Caki2 (cell line): ENCODE measurements around the gene RNASE1. TPM values are rescaled to one million over a fixed set of nuclear protein-coding genes. Genes with fewer than 3 reads are reported as not detected.
"Not testable (repeated sequence)": the region's sequence is repeated elsewhere in the genome, so short reads cannot be mapped to it uniquely, and the experiment has no call there.

Experiments used
- DNase-seq: peaks from one replicate; pipeline ENCODE4 v3.0.0-alpha.2; 2015; ENCODE audit warnings: low read depth
- in situ Hi-C: cut with HindIII; loops from 2 replicates; pipeline ENCODE4 v1.10.0; 2016; ENCODE audit warnings: low sequenced_read_pairs, low pct_unique_long_range_greater_than_20kb, mixed read lengths
- total RNA-seq: library from RNA; depleted of rRNA; stranded (reverse); fragments of >200 nt; shearing (Covaris generic); gene quantifications from 2 replicates; pipeline ENCODE4 v1.2.3, GENCODE V29; 2014; ENCODE audit warnings: low replicate concordance

The RNASE1 gene
- total RNA-seq, 1 experiment from 2014 or later: not detected

GRCh38 chr14:20789230-20789813 is 13.3 kb downstream of the RNASE1 start:
- in situ Hi-C loops: loop anchor here (10.0 kb wide), 1 partner anchor 75 kb away; no protein-coding TSS in a partner anchor
- no peak for DNase-seq

DNA sequence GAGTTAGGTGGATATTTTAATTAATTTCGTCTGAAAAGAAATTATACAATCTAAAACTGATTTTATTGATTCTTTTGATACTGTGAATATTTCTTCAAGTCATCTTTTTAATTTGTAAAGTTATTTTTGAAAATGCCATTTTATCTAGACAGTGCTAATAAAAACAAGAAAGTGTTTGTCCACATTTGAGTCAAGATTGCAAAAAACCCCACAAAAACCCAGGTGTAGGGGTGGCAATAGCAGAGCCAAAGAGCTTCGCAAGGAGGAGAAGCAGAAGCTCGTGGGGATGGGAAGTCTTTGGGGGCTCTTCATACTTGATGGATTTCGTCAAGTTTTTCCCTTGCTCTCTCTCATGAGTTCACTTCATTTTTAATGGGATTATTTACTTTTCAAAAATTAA is 15.6 kb downstream of the RNASE1 start:
- no peak for DNase-seq
- in situ Hi-C loops: loop anchor here (10.0 kb wide), 1 partner anchor 72 kb away; no protein-coding TSS in a partner anchor

GRCh38 chr14:20782280-20782890 is 20.3 kb downstream of the RNASE1 start:
- in situ Hi-C loops: loop anchor here (10.0 kb wide), 1 partner anchor 68 kb away; no protein-coding TSS in a partner anchor
- DNase-seq: no peak

DNA sequence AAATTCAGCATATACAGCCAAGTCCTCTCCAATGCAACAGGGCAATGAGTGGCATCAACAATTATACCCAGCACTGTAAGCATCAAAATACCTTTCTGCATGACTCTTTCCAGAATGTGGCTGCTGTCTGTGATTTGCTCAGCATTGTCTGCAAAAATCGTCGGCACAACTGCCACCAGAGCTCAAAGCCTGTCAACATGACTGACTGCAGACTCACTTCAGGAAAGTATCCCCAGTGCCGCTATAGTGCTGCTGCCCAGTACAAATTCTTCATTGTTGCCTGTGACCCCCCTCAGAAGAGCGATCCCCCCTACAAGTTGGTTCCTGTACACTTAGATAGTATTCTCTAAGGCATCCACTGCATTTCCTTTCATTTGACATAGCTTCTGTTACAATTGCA is 20.8 kb downstream of the RNASE1 start:
- in situ Hi-C loops: loop anchor here (10.0 kb wide), 1 partner anchor 67 kb away; no protein-coding TSS in a partner anchor
- DNase-seq: no peak

DNA sequence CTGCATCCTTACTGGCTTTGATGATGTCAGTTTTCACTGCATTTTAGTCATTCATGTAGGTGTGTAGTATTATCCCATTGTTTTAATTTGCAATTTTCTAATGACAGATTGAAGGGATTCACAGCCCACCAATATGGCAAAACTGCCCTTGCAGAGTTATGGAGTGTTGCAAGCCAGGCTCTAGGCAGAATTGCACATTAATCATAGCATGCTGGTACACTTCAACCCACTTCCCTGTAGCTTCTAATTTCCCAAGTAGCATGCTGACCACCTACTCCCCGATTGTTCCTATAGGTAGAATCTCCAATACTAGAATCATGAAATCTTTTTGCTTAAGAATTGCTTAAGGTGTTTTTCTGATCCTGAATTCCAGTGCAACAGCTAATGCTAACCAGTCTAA is 26.7 kb downstream of the RNASE1 start:
- in situ Hi-C loops: no loop called here
- no peak for DNase-seq

GRCh38 chr14:20775043-20775442 is 27.6 kb downstream of the RNASE1 start:
- no peak for DNase-seq
- in situ Hi-C loops: no loop called here

- in situ Hi-C loops: no loop called here
- no peak for DNase-seq
Observed at GRCh38 chr14:20774258-20774824, 28.3 kb downstream of the RNASE1 start.

GRCh38 chr14:20772650-20773049 is 30.0 kb downstream of the RNASE1 start:
- DNase-seq: no peak
- in situ Hi-C loops: no loop called here

DNA sequence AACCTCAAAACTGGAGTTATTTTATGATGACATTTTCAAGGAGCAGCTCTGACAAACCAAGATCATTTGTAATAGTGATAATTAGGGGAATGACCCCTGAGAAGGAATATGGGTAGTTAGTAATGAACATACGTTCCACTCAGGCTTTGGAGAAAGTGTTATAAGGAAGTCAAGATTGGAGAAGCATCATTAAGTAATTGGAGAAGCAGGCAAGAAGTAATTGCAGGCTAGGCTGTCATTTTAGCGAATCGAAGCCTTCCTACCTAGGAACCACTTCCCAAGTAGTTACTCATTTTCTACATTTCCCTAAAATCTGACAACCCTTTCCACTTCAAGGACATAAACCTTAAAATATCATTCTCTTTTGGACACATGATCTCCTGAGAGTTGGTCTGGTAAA is 33.2 kb downstream of the RNASE1 start:
- in situ Hi-C loops: no loop called here
- no peak for DNase-seq

- no peak for DNase-seq
- in situ Hi-C loops: no loop called here
Observed at GRCh38 chr14:20768593-20768892, 34.1 kb downstream of the RNASE1 start.

GRCh38 chr14:20760950-20761349 is 41.7 kb downstream of the RNASE1 start:
- in situ Hi-C loops: no loop called here
- no peak for DNase-seq

- DNase-seq, in situ Hi-C loops: not testable (repeated sequence)
Observed at GRCh38 chr14:20759465-20759864, 43.2 kb downstream of the RNASE1 start.

DNA sequence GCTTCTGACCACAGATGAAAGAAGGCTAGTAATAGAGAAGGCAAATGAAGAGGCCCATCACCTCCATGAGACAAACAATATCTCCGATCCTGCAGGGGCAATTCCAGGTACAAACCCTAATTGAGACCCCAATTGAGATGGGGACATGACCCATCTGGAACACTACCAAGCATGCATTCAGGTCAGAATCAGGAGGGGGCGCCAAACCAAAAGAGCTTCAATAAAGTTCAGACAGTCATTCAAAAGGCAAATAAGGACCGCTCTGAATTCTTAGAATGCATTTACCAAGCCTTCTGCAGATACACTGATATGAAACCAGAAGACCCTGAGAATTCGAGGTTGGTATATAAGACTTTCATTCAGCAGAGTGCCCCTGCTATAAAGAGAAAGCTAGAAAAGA is 44.7 kb downstream of the RNASE1 start:
- DNase-seq: no peak
- in situ Hi-C loops: no loop called here

- in situ Hi-C loops: no loop called here
Observed at GRCh38 chr14:20755037-20755436, 47.6 kb downstream of the RNASE1 start.

GRCh38 chr14:20754308-20754707 is 48.3 kb downstream of the RNASE1 start:
- in situ Hi-C loops: no loop called here
- DNase-seq: no peak

More at GRCh38 chr14:20755037-20755436, 47.6 kb downstream of the RNASE1 start:
- no peak for DNase-seq

GRCh38 chr14:20751963-20752562 is 50.6 kb downstream of the RNASE1 start:
- DNase-seq: peak; percentile 6
- in situ Hi-C loops: no loop called here
